Spleen (tissue), 11 donors: Measurements from ENCODE around the gene ASF1B. TPM values are rescaled to one million over a fixed set of nuclear protein-coding genes. Genes with fewer than 3 reads are reported as not detected.

Source experiments
- DNase-seq: peaks from one replicate; pipeline ENCODE4 v3.0.0-alpha.2; 2020
- H3K27ac ChIP-seq, 8 donors: fragments of 200-600 bp; sonication (generic) in 7 of 8; 1 replicate in 4 of 8; 2 replicates in 4 of 8; pipeline versions ENCODE4 v1.5.0 to v1.8.0; 2016 to 2021; ENCODE audit warnings: inconsistent platforms in 4 of 8, mild to moderate bottlenecking in 4 of 8, moderate library complexity in 1 of 8
- H3K27me3 ChIP-seq, 7 donors: fragments of 200-600 bp; sonication (generic) in 6 of 7; replicated peaks in 1 of 7; 1 replicate in 4 of 7; 2 replicates in 3 of 7; pipeline versions ENCODE4 v1.5.0 to v1.8.0; 2016 to 2021; ENCODE audit warnings: inconsistent platforms in 3 of 7, mild to moderate bottlenecking in 1 of 7
- H3K36me3 ChIP-seq, 6 donors: fragments of 200-600 bp; sonication (generic) in 5 of 6; 1 replicate in 4 of 6; 2 replicates in 2 of 6; pipeline versions ENCODE4 v1.5.0 to v1.8.0; 2016 to 2021; ENCODE audit warnings: inconsistent platforms in 2 of 6
- H3K4me1 ChIP-seq, 6 donors: fragments of 200-600 bp; sonication (generic) in 5 of 6; 1 replicate in 3 of 6; 2 replicates in 3 of 6; pipeline versions ENCODE4 v1.5.0 to v1.8.0; 2016 to 2021; ENCODE audit warnings: inconsistent platforms in 3 of 6
- H3K4me3 ChIP-seq, 8 donors: fragments of 200-600 bp; sonication (generic) in 7 of 8; 1 replicate in 4 of 8; 2 replicates in 4 of 8; pipeline versions ENCODE4 v1.5.0 to v1.8.0; 2016 to 2021; ENCODE audit warnings: inconsistent platforms in 4 of 8, mild to moderate bottlenecking in 4 of 8, moderate library complexity in 2 of 8
- H3K9me3 ChIP-seq, 8 donors: fragments of 200-600 bp; sonication (generic) in 7 of 8; 1 replicate in 4 of 8; 2 replicates in 4 of 8; pipeline versions ENCODE4 v1.5.0 to v1.8.0; 2016 to 2021; ENCODE audit warnings: inconsistent platforms in 4 of 8
- CTCF ChIP-seq, 11 experiments: fragments of 200-600 bp in 7 of 11; fragments of 450-650 bp in 4 of 11; sonication (generic) in 4 of 11; IDR thresholded peaks in 8 of 11; conservative IDR thresholded peaks in 3 of 11; 1 replicate in 7 of 11; 2 replicates in 4 of 11; pipeline versions ENCODE4 v1.4.0 to v1.8.0; 2016 to 2021; ENCODE audit warnings: antibody characterized with exemption in 11 of 11, inconsistent platforms in 4 of 11, mild to moderate bottlenecking in 1 of 11
- POLR2A ChIP-seq, 3 donors: fragments of 450-650 bp; IDR thresholded peaks; one replicate each; pipeline ENCODE4 v1.5.1; 2017; ENCODE audit warnings: antibody characterized with exemption in 3 of 3, mild to moderate bottlenecking in 1 of 3
- POLR2AphosphoS5 ChIP-seq, 3 donors: sonication (generic); formaldehyde crosslinking; IDR thresholded peaks; one replicate each; pipeline ENCODE4 v1.5.1; 2017; ENCODE audit warnings: antibody characterized with exemption in 3 of 3
- WGBS, 5 donors: extraction: QIAGEN DNeasy Blood & Tissue Kit in 3 of 5; methylation state at CpG; one replicate each; pipeline versions ENCODE4 v1.1.5 to v1.1.7; 2013 to 2018; 5-methylcytosine and 5-hydroxymethylcytosine counted together
- intact Hi-C: fragments of 100-400 bp; cut with DNase I; formaldehyde crosslinking; loops from one replicate; pipeline ENCODE4 v1.15.0; 2023; ENCODE audit warnings: low total_unique reads
- polyA plus RNA-seq, 3 donors: library from polyadenylated mRNA; stranded (reverse); fragments of 200-250 nt; gene quantifications; one replicate each; pipeline ENCODE4 v1.2.1, GENCODE V29; 2013
- total RNA-seq, 7 donors: library from RNA; depleted of rRNA in 3 of 7; stranded (reverse); fragments of >200 nt in 3 of 7; fragmentation: NEBNext Ultra II Directional in 4 of 7; extraction: Animal tissue kit (Norgen Biotek cat#: 25700) in 4 of 7; gene quantifications; one replicate each; pipeline versions ENCODE4 v1.1.0 to v1.2.1, GENCODE V29; 2016 to 2021
- donor health status: healthy with polysubstance abuse.
- donor health status: DM: no; HTN: no; CAD: no; lungs with moderate emphysema.
- donor health status: DM: no; HTN: no; CAD: no.
- donor health status: Bipolar disorder and iron deficiency.
- donor health status: healthy.
- donor health status: DM: no; HTN: no; CAD: no.
- donor health status: DM: yes; HTN: yes; CAD: no.

Gene ASF1B
- total and polyA plus RNA-seq, 10 donors = 3.8 to 24.8 (median 8.6) TPM

DNA sequence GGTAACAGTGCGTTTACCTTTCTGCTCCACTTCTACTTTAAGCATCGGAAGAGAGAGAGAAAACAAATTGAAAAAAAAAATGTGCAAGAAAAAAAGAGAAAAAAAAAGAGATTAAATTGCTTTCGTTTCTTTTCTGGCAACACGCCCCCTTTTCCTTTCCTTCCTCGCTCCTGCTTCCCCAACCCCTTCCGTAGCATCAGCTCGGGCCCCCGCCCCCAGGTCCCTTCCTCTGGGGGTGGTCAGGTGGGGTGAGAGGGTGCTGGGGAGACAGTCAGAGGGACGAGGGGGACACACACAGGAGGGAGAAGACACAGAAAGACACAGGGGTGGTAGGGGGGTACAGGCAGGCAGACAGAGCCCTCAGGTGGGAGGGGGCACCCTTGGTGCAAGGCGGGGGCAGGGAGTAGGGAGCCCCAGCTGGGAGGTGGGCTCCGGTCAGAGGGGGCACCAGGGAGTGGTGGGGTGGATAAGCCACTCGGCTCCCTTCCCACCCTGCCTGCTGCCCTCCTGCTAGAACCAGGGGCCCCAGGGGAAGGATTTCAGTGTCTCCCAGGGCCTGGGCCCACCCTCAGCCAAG lies 30.7 kb upstream of the ASF1B start:
- peaks cover 0 to 40% (median 6%) of the 10 kb centered on the region in 6 donors for H3K36me3 ChIP-seq
- no peaks in the 10 kb centered on the region for H3K9me3 ChIP-seq
- H3K27me3 ChIP-seq = peaks cover 0 to 34% (median 0%) of the 10 kb centered on the region in 7 donors
- H3K4me3 ChIP-seq = peak overlapping the region in 5 of 8 donors; percentile 6 to 51 (median 12)
- no peak for DNase-seq
- H3K4me1 ChIP-seq = peaks cover 10 to 30% (median 25%) of the 10 kb centered on the region in 6 donors
- 12 to 22% (median 17%) methylated on average over 11 to 12 of the region's 12 CpGs for WGBS, 5 donors
- H3K27ac ChIP-seq = peak overlapping the region in 5 of 8 donors; percentile 9 to 70 (median 60)
- TF ChIP-seq CTCF (IDR thresholded peaks at IDR 0.05 in 8 of 11, conservative IDR thresholded peaks at IDR 0.05 in 3 of 11) (no peak), POLR2A (IDR thresholded peaks at IDR 0.05) (no peak)
- intact Hi-C loops = no loop called here

DNA sequence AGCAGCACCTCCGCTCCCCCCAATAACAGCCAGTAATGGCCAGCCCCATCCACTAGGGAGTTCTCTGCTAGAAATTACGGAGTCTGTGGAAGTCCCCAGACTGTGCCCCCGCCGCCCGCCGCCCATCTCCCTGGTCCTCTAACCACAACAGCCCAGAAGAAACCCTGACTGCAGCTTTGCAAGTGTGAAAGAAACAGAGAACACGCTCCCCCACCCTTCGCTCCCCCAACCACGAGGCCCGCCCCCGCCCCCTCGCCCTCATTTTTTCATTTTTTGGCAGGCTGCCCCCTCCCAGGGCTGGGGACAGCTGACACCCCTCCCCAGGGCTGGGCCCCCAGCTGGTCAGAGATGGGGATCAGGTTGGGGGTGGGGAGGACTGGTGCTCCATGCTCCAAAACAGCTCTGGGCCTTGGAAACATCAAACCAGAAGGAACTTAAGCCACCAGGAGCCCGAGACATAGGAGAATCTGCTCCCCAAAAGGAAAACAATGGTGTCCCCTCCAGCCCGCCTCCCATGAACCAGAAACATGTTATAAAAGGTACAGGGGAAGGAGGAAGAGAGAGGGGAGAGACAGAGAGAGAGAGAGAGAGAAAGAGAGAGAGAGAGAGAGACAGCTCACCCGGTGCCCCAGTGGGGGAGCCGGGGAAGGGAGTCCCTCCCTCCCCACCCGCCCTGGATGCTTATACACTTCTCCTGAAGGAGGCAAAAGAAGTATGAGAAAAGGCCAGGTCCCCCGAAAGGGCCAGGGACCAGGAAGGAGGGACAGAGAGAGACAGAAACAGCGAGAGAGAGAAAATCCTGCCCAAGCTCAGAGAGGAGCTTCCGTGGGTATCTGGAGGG lies 29.8 kb upstream of the ASF1B start:
- Histone ChIP-seq H3K27ac (peak overlapping the region in 3 of 8 donors; percentile 60 to 70 (median 65)), H3K4me3 (peak overlapping the region in 3 of 8 donors; percentile 4 to 51 (median 19)), H3K4me1 (peaks cover 10 to 30% (median 25%) of the 10 kb centered on the region in 6 donors), H3K27me3 (peaks cover 0 to 34% (median 0%) of the 10 kb centered on the region in 7 donors), H3K9me3 (no peaks in the 10 kb centered on the region), H3K36me3 (peaks cover 0 to 32% (median 4%) of the 10 kb centered on the region in 6 donors)
- WGBS, 5 donors = 38 to 48% (median 40%) methylated on average over 19 to 20 of the region's 20 CpGs
- intact Hi-C loops = no loop called here
- TF ChIP-seq POLR2A (IDR thresholded peaks at IDR 0.05) (no peak), CTCF (IDR thresholded peaks at IDR 0.05 in 8 of 11, conservative IDR thresholded peaks at IDR 0.05 in 3 of 11) (peak in 1 of 11 experiments; percentile 6)
- DNase-seq = no peak

DNA sequence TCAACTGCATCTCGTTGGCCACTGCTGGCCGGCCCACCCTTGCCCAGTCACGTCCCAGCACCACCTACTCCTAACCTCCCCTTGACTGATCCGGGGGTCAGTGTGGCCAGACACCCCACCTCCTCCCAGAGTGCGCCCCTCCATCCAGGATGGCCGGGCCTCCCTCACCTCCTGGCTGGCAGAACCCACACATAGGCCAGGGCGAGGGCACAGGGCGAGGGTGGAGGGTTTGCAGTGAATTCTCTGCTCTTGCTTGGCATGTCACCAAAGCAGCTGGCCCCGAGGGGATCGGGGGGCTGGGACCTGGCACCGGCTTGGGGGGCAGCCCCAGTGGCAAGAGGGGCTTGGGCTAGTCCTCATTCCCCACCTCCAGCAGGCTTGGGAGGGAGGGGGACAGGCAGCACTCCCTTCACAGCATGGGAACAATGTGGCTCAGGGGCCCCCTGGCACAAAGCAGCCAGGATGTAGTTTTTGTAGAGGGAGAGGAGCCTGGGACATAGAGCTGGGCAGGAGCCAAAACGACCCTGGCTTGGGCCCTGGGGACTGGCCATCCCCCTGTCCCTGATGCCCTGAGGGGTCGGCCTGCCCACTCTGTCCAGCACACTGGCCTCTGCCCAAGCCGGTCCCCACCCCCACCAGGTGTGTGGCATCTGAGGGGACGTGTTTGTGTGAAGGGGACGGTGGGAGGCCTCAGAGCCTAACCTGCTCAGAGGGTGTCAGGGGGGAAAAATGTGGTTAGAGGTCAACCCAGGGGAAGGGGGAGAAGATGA lies 28.5 kb upstream of the ASF1B start:
- DNase-seq = no peak
- no peak for TF ChIP-seq POLR2AphosphoS5 (IDR thresholded peaks at IDR 0.05)
- no peak for TF ChIP-seq POLR2A (IDR thresholded peaks at IDR 0.05)
- no peak for TF ChIP-seq CTCF (IDR thresholded peaks at IDR 0.05 in 8 of 11, conservative IDR thresholded peaks at IDR 0.05 in 3 of 11)
- Histone ChIP-seq H3K36me3 (peaks cover 0 to 19% (median 0%) of the 10 kb centered on the region in 6 donors), H3K27me3 (peaks cover 0 to 34% (median 0%) of the 10 kb centered on the region in 7 donors), H3K9me3 (no peaks in the 10 kb centered on the region), H3K4me3 (no peak overlapping the region), H3K27ac (no peak overlapping the region), H3K4me1 (peaks cover 10 to 30% (median 25%) of the 10 kb centered on the region in 6 donors)
- intact Hi-C loops = no loop called here
- WGBS, 5 donors = 77 to 84% (median 79%) methylated on average over 15 to 16 of the region's 16 CpGs
